Germinal center (tissue), 1 donor: ENCODE measurements around the gene MATK.
"Not testable (repeated sequence)": the region's sequence is repeated elsewhere in the genome, so short reads cannot be mapped to it uniquely, and the experiment has no call there.

Source experiments
- DNase-seq: peaks from one replicate; pipeline ENCODE4 v3.0.0; 2012; ENCODE audit warnings: mixed read lengths, low spot score

MATK gene

GRCh38 chr19:3785938-3786824 lies at the start of gene MATK:
Gene MATK (minus strand): TSS chr19:3786381. CDS start chr19:3785135, 1,246 bp downstream.
- DNase-seq, result no peak

- no peak for DNase-seq
These were observed 48.9 kb upstream of the MATK start for GRCh38 chr19:3835055-3835435.

GRCh38 chr19:3834349-3835054 lies 48.3 kb upstream of the MATK start:
- DNase-seq, result no peak

GRCh38 chr19:3833578-3834348 lies 47.6 kb upstream of the MATK start:
- no peak for DNase-seq

- no peak for DNase-seq
These were observed 45.8 kb upstream of the MATK start for GRCh38 chr19:3832001-3832400.

GRCh38 chr19:3831601-3832000 lies 45.4 kb upstream of the MATK start:
- DNase-seq, result no peak

GRCh38 chr19:3830621-3831589 lies 44.7 kb upstream of the MATK start:
- DNase-seq, result no peak

- no peak for DNase-seq
These were observed 41.1 kb upstream of the MATK start for GRCh38 chr19:3827306-3827705.

GRCh38 chr19:3826163-3826562 lies 40.0 kb upstream of the MATK start:
- DNase-seq, result no peak

GRCh38 chr19:3825286-3825956 lies 39.2 kb upstream of the MATK start:
- DNase-seq, result no peak

- no peak for DNase-seq
These were observed 37.2 kb upstream of the MATK start for GRCh38 chr19:3823350-3823713.

- no peak for DNase-seq
These were observed 36.6 kb upstream of the MATK start for GRCh38 chr19:3822683-3823349.

GRCh38 chr19:3821857-3822364 lies 35.7 kb upstream of the MATK start:
- peak; percentile 87 for DNase-seq

- DNase-seq, result no peak
These were observed 35.0 kb upstream of the MATK start for GRCh38 chr19:3821156-3821555.

GRCh38 chr19:3819989-3820388 lies 33.8 kb upstream of the MATK start:
- DNase-seq, result no peak

GRCh38 chr19:3818918-3819317 lies 32.7 kb upstream of the MATK start:
- DNase-seq, result no peak

GRCh38 chr19:3818466-3818865 lies 32.3 kb upstream of the MATK start:
- no peak for DNase-seq

- DNase-seq, result no peak
These were observed 31.6 kb upstream of the MATK start for GRCh38 chr19:3817761-3818160.

- no peak for DNase-seq
These were observed 30.5 kb upstream of the MATK start for GRCh38 chr19:3816566-3817218.

GRCh38 chr19:3816148-3816547 lies 30.0 kb upstream of the MATK start:
- DNase-seq, result not testable (repeated sequence)
